ENCODE results near the gene DCAF5.

Gene DCAF5, protein sequence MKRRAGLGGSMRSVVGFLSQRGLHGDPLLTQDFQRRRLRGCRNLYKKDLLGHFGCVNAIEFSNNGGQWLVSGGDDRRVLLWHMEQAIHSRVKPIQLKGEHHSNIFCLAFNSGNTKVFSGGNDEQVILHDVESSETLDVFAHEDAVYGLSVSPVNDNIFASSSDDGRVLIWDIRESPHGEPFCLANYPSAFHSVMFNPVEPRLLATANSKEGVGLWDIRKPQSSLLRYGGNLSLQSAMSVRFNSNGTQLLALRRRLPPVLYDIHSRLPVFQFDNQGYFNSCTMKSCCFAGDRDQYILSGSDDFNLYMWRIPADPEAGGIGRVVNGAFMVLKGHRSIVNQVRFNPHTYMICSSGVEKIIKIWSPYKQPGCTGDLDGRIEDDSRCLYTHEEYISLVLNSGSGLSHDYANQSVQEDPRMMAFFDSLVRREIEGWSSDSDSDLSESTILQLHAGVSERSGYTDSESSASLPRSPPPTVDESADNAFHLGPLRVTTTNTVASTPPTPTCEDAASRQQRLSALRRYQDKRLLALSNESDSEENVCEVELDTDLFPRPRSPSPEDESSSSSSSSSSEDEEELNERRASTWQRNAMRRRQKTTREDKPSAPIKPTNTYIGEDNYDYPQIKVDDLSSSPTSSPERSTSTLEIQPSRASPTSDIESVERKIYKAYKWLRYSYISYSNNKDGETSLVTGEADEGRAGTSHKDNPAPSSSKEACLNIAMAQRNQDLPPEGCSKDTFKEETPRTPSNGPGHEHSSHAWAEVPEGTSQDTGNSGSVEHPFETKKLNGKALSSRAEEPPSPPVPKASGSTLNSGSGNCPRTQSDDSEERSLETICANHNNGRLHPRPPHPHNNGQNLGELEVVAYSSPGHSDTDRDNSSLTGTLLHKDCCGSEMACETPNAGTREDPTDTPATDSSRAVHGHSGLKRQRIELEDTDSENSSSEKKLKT

GRCh38 chr14:69152902-69153151, at the start of gene DCAF5:
Gene DCAF5, minus strand, starts transcription at chr14:69153119. Its CDS starts 141 bp downstream, at chr14:69152978.
- peak within 1 kb of the TSS; percentile 83 for H2AFZ ChIP-seq (ENCODE audit: low read length)
- no peaks in the 10 kb centered on the region for H3F3A ChIP-seq (ENCODE audit: low read depth)
- H3K9me3 ChIP-seq (ENCODE audit: insufficient read depth, low read depth, low read length) = no peaks in the 10 kb centered on the region
- H3K4me2 ChIP-seq (ENCODE audit: low read depth, low read length, poor library complexity, severe bottlenecking) = peak within 1 kb of the TSS; percentile 95
- H4K20me1 ChIP-seq (ENCODE audit: insufficient read depth, low read length, poor library complexity, severe bottlenecking) = peaks cover 33% of the 10 kb centered on the region
- H3K9ac ChIP-seq (ENCODE audit: low read depth, low read length, poor library complexity, severe bottlenecking) = peak within 1 kb of the TSS; percentile 94
- peak within 1 kb of the TSS; percentile 92 for H3K4me3 ChIP-seq (ENCODE audit: low read length, poor library complexity, severe bottlenecking)
- peaks cover 30% of the 10 kb centered on the region for H3K4me1 ChIP-seq (ENCODE audit: insufficient read depth, low read length, poor library complexity, severe bottlenecking)
- no peak for TF ChIP-seq EZH2phosphoT487 (IDR thresholded peaks at IDR 0.05; ENCODE audit: borderline replicate concordance)
- TF ChIP-seq, protein P1, sequence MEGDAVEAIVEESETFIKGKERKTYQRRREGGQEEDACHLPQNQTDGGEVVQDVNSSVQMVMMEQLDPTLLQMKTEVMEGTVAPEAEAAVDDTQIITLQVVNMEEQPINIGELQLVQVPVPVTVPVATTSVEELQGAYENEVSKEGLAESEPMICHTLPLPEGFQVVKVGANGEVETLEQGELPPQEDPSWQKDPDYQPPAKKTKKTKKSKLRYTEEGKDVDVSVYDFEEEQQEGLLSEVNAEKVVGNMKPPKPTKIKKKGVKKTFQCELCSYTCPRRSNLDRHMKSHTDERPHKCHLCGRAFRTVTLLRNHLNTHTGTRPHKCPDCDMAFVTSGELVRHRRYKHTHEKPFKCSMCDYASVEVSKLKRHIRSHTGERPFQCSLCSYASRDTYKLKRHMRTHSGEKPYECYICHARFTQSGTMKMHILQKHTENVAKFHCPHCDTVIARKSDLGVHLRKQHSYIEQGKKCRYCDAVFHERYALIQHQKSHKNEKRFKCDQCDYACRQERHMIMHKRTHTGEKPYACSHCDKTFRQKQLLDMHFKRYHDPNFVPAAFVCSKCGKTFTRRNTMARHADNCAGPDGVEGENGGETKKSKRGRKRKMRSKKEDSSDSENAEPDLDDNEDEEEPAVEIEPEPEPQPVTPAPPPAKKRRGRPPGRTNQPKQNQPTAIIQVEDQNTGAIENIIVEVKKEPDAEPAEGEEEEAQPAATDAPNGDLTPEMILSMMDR (conservative IDR thresholded peaks at IDR 0.05; ENCODE audit: low read length) = no peak
- peaks cover 7% of the 10 kb centered on the region; the same call in 1 of the 2 replicates for H3K36me3 ChIP-seq (ENCODE audit: insufficient read depth, low read length)
- peaks cover 47% of the 10 kb centered on the region for H3K79me2 ChIP-seq (ENCODE audit: insufficient read depth, low read length)
- peaks cover 6% of the 10 kb centered on the region for H3K27me3 ChIP-seq (ENCODE audit: insufficient read depth, low read length, poor library complexity, severe bottlenecking)
- no peaks in the 10 kb centered on the region for H3K9me2 ChIP-seq (replicated peaks; ENCODE audit: low read depth, low read length)

DNA sequence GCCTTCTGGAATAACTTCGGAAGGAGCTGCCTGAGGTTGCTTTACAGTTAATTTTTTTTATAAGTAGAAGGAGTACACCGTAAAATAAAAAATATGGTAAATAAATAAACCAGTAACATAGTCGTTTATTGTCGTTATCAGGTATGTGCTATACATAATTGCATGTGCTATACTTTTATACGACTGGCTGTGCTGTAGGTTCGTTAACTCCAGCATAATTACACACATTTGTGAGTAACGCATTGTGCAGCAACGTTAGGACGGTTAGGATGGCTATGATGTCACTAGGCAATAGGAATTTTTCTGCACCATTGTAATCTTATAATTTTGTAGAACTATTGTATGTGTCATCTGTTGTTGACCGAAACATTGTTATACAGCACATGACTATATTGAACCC, 46.9 kb upstream of the DCAF5 start:
- H3K36me3 ChIP-seq (ENCODE audit: insufficient read depth, low read length) = no peaks in the 10 kb centered on the region
- H3K27me3 ChIP-seq (ENCODE audit: insufficient read depth, low read length, poor library complexity, severe bottlenecking) = no peaks in the 10 kb centered on the region
- TF ChIP-seq EZH2phosphoT487 (IDR thresholded peaks at IDR 0.05; ENCODE audit: borderline replicate concordance) = no peak
- TF ChIP-seq, protein P1 (conservative IDR thresholded peaks at IDR 0.05; ENCODE audit: low read length) = no peak
- no peak overlapping the region for H3K9ac ChIP-seq (ENCODE audit: low read depth, low read length, poor library complexity, severe bottlenecking)
- no peaks in the 10 kb centered on the region for H3K9me2 ChIP-seq (replicated peaks; ENCODE audit: low read depth, low read length)
- H3K79me2 ChIP-seq (ENCODE audit: insufficient read depth, low read length) = no peaks in the 10 kb centered on the region
- no peaks in the 10 kb centered on the region for H4K20me1 ChIP-seq (ENCODE audit: insufficient read depth, low read length, poor library complexity, severe bottlenecking)
- no peaks in the 10 kb centered on the region for H3F3A ChIP-seq (ENCODE audit: low read depth)
- H3K4me1 ChIP-seq (ENCODE audit: insufficient read depth, low read length, poor library complexity, severe bottlenecking) = no peaks in the 10 kb centered on the region
- no peak overlapping the region for H2AFZ ChIP-seq (ENCODE audit: low read length)
- no peak overlapping the region for H3K4me3 ChIP-seq (ENCODE audit: low read length, poor library complexity, severe bottlenecking)
- no peak overlapping the region for H3K4me2 ChIP-seq (ENCODE audit: low read depth, low read length, poor library complexity, severe bottlenecking)
- no peaks in the 10 kb centered on the region for H3K9me3 ChIP-seq (ENCODE audit: insufficient read depth, low read depth, low read length)

DNA sequence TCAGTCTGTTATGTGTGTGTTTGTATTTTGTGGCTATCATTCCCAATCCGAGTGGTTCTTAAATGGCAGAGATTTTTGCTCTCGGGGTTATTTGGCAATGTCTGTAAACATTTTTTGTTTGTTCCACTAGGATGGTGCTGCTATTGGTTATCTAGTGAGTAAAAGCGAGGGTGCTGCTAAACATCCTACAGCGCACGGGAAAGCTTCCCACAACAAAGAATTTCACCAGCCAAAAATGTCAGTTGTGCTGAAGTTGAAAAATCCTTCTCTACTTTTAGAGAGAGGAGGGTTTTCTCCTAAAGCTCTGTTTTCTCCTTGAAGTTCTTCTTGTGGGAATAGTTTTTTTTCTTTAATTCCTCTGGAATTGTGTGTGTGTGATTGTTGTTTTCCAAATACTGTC, 40.8 kb upstream of the DCAF5 start:
- H3K9me2 ChIP-seq (replicated peaks; ENCODE audit: low read depth, low read length) = no peaks in the 10 kb centered on the region
- TF ChIP-seq, protein P1 (conservative IDR thresholded peaks at IDR 0.05; ENCODE audit: low read length) = no peak
- TF ChIP-seq EZH2phosphoT487 (IDR thresholded peaks at IDR 0.05; ENCODE audit: borderline replicate concordance) = no peak
- H2AFZ ChIP-seq (ENCODE audit: low read length) = no peak overlapping the region
- peaks cover 9% of the 10 kb centered on the region; the same call in 1 of the 2 replicates for H3K79me2 ChIP-seq (ENCODE audit: insufficient read depth, low read length)
- H3K4me1 ChIP-seq (ENCODE audit: insufficient read depth, low read length, poor library complexity, severe bottlenecking) = peaks cover 16% of the 10 kb centered on the region
- H3K27me3 ChIP-seq (ENCODE audit: insufficient read depth, low read length, poor library complexity, severe bottlenecking) = no peaks in the 10 kb centered on the region
- H3F3A ChIP-seq (ENCODE audit: low read depth) = no peaks in the 10 kb centered on the region
- no peak overlapping the region for H3K4me3 ChIP-seq (ENCODE audit: low read length, poor library complexity, severe bottlenecking)
- no peaks in the 10 kb centered on the region for H4K20me1 ChIP-seq (ENCODE audit: insufficient read depth, low read length, poor library complexity, severe bottlenecking)
- no peak overlapping the region for H3K9ac ChIP-seq (ENCODE audit: low read depth, low read length, poor library complexity, severe bottlenecking)
- H3K9me3 ChIP-seq (ENCODE audit: insufficient read depth, low read depth, low read length) = no peaks in the 10 kb centered on the region
- no peak overlapping the region for H3K4me2 ChIP-seq (ENCODE audit: low read depth, low read length, poor library complexity, severe bottlenecking)
- H3K36me3 ChIP-seq (ENCODE audit: insufficient read depth, low read length) = no peaks in the 10 kb centered on the region
